HG02884 (cell line): Measurements from ENCODE around the gene ENTPD2.

Source experiments
- ATAC-seq: cut with Tn5 transposase; IDR thresholded peaks from one replicate; pipeline ENCODE4 v1.9.1; 2021; ENCODE audit warnings: mild to moderate bottlenecking, moderate library complexity; ENCODE audit not compliant: unreplicated experiment

ENTPD2 gene

GRCh38 chr9:137080260-137081122, 26.6 kb upstream of the ENTPD2 start:
- no peak for ATAC-seq

GRCh38 chr9:137079401-137079787, 25.5 kb upstream of the ENTPD2 start:
- ATAC-seq, result no peak

GRCh38 chr9:137078701-137079400, 25.0 kb upstream of the ENTPD2 start:
- ATAC-seq, result no peak

GRCh38 chr9:137077758-137078693, 24.2 kb upstream of the ENTPD2 start:
- no peak for ATAC-seq

- ATAC-seq, result no peak
These were observed 23.3 kb upstream of the ENTPD2 start, which contains the start of gene UAP1L1 for GRCh38 chr9:137077010-137077747. TSS of gene UAP1L1 (plus strand) at chr9:137077517. CDS start at chr9:137077533, 16 bp downstream.

GRCh38 chr9:137076636-137077009, 22.8 kb upstream of the ENTPD2 start:
- ATAC-seq, result no peak

GRCh38 chr9:137075275-137075775, 21.5 kb upstream of the ENTPD2 start:
- ATAC-seq, result no peak

GRCh38 chr9:137074657-137075274, 20.9 kb upstream of the ENTPD2 start:
- no peak for ATAC-seq

- ATAC-seq, result no peak
These were observed 20.1 kb upstream of the ENTPD2 start for GRCh38 chr9:137073992-137074399.

GRCh38 chr9:137071282-137071681, 17.4 kb upstream of the ENTPD2 start:
- no peak for ATAC-seq

GRCh38 chr9:137070906-137071275, 17.0 kb upstream of the ENTPD2 start:
- ATAC-seq, result no peak

GRCh38 chr9:137070201-137070905, 16.5 kb upstream of the ENTPD2 start, which contains the start of gene SAPCD2:
TSS of gene SAPCD2 (minus strand) at chr9:137070557. CDS start at chr9:137070460, 97 bp downstream.
- peak; percentile 61 for ATAC-seq

- no peak for ATAC-seq
These were observed 15.7 kb upstream of the ENTPD2 start for GRCh38 chr9:137069508-137070091.

- ATAC-seq, result no peak
These were observed 15.0 kb upstream of the ENTPD2 start for GRCh38 chr9:137068539-137069507.

- ATAC-seq, result no peak
These were observed 14.1 kb upstream of the ENTPD2 start for GRCh38 chr9:137067860-137068538.

GRCh38 chr9:137066096-137066861, 12.4 kb upstream of the ENTPD2 start:
- no peak for ATAC-seq
